Measurements from ENCODE around the gene NUDT16L1. TPM values are rescaled to one million over a fixed set of nuclear protein-coding genes. Genes with fewer than 3 reads are reported as not detected.
"Not testable (repeated sequence)": the region's sequence is repeated elsewhere in the genome, so short reads cannot be mapped to it uniquely, and the experiment has no call there.

The NUDT16L1 gene
- 28.5 and 31.2 TPM in 2 replicates for total RNA-seq

DNA sequence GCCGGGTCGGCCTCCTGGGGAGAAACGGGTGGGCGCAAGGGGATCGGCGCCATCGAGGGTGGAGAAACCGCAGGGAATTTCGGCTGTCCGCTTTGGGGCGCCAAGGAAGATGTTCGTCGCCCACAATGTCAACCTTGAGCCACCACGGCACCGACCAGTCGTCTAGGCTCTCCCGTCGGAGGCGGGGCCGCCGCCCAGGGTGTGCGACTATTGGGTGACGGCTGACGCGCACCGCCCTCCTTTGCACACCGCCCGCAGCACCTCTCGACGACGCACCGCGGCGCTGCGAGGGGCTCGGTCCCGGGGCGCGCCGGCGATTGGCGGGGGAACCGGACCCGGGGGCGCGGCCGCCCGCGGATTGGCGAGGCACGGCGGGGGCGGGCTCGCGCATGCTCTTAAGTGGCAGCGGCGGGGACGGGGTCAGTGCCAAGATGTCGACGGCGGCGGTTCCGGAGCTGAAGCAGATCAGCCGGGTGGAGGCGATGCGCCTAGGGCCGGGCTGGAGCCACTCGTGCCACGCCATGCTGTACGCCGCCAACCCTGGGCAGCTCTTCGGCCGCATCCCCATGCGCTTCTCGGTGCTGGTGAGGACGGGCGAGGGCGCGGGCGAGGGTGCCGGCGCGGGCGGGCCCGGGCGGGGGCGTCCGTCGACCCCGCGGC lies at the start of gene NUDT16L1:
TSS of gene NUDT16L1 (plus strand) at position 267 of the 660 bp plus-strand sequence. CDS start at position 432, 165 bp downstream.
- TF ChIP-seq, protein P1, sequence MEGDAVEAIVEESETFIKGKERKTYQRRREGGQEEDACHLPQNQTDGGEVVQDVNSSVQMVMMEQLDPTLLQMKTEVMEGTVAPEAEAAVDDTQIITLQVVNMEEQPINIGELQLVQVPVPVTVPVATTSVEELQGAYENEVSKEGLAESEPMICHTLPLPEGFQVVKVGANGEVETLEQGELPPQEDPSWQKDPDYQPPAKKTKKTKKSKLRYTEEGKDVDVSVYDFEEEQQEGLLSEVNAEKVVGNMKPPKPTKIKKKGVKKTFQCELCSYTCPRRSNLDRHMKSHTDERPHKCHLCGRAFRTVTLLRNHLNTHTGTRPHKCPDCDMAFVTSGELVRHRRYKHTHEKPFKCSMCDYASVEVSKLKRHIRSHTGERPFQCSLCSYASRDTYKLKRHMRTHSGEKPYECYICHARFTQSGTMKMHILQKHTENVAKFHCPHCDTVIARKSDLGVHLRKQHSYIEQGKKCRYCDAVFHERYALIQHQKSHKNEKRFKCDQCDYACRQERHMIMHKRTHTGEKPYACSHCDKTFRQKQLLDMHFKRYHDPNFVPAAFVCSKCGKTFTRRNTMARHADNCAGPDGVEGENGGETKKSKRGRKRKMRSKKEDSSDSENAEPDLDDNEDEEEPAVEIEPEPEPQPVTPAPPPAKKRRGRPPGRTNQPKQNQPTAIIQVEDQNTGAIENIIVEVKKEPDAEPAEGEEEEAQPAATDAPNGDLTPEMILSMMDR (IDR thresholded peaks at IDR 0.05; ENCODE audit: insufficient read depth, low read depth, low read length): no peak

DNA sequence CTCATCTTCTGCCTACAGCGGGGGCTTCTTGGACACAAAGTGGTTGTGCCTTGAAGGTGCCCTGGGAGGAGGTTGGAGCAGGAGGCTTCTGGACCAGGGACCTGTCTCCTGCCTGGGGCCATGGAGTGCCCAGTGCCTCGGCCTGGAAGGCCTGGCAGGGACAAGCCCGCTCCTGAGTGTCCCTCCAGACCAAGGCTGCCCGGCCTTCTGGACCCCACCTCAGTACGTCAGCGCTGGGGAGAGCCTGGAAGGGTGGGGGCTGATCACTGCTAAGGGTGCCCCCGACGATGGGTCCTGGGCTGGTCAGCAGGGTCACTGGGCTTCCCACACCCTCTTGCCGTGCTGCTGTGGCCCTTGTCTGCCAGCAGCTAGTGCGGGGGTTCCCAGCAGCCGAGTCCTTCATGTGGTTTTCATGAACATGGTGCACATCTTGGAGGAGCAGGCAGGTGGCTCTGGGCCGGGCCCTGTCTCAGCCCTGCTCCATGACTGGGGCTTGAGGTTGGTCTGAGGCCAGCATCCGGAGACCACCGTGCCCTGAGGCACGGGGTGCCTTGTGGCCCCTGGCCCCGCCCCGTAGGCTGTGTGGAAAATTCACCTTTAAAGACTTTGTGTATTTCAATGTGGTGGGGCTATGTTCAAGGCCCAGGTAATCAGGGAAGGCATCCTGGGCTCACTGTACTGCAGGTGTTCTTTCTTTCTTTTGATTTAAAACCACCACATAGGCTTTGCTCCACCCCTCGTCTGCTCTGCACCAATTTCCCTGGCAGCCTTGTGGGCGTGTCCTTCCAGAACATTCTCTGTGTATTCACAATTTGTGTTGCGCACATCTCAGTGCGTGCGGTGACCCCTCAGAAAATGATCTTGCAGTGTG lies 46.4 kb upstream of the NUDT16L1 start:
- TF ChIP-seq, protein P1 (IDR thresholded peaks at IDR 0.05; ENCODE audit: insufficient read depth, low read depth, low read length): no peak
- DNase-seq (ENCODE audit: low read depth): no peak
- H3K4me3 ChIP-seq (ENCODE audit: low read depth, low read length): no peak overlapping the region

More for the DNA sequence above, at the start of gene NUDT16L1:
- DNase-seq (ENCODE audit: low read depth): peak; percentile 92
- peak within 1 kb of the TSS; percentile 89 for H3K4me3 ChIP-seq (ENCODE audit: low read depth, low read length)

DNA sequence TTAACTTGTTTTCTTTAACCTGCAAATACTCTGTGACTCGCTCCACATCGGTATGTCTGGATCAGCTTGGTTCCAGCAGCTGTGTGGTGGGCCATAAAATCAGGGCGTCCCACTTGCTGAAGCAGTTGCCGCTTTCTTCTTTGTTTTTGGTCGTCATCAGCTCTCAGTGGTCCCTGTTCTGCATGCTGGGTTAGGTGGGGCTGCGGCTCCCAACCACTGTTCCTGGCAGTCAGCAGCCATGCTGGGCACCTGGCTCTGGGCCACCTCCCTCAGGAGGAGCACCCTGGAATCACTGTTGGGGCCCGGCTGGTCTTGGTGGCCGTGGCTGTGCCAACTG lies 45.8 kb upstream of the NUDT16L1 start:
- no peak for DNase-seq (ENCODE audit: low read depth)
- no peak overlapping the region for H3K4me3 ChIP-seq (ENCODE audit: low read depth, low read length)
- TF ChIP-seq, protein P1 (IDR thresholded peaks at IDR 0.05; ENCODE audit: insufficient read depth, low read depth, low read length): no peak

DNA sequence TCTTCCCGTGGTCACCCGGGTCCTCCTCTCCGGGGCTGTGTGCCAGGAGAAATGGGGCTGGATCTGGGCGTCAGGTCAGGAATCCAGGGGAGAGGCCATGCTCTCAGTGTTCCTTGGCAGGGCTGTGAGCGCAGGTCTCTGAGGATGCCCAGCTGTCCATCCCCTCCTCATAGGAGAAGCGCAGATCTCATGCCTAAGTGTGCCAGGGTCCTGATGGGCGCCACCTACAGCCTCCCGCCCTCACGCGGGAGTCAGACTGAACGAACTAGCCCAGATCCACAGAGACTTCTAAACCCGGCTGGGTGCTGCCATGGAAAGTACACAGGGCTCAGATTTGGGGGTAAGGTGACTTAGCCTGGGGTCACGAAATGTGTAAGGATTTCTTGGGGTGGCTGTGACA lies 44.4 kb upstream of the NUDT16L1 start:
- H3K4me3 ChIP-seq (ENCODE audit: low read depth, low read length): no peak overlapping the region
- TF ChIP-seq, protein P1 (IDR thresholded peaks at IDR 0.05; ENCODE audit: insufficient read depth, low read depth, low read length): no peak
- DNase-seq (ENCODE audit: low read depth): no peak

DNA sequence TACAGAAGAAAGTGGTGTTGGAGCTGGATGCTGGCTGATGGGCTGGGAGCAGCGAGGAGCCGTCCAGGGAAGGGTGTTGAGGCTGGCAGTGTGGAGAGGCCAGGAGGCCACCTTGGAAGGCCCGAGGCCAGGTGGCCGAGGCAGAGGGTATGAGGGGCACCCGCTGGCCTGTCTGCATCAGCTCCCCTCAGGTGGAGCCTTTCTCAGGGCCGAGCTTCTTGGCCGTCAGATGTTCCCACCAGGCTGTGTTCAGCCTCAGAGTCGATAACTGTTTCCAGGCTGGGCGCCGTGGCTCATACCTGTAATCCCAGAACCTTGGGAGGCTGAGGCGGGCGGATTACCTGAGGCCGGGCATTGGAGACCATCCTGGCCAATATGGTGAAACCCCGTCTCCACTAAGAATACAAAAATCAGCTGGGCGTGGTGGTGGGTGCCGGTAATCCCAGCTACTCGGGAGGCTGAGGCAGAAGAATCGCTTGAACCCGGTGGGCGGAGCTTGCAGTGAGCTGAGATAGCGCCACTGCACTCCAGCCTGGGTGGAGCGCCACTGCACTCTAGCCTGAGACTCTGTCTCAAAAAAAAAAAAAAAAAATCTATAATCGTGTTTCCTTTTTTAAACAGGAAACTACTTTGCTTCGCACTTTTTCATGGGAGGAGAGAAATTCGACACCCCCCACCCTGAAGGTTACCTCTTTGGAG lies 43.5 kb upstream of the NUDT16L1 start:
- DNase-seq (ENCODE audit: low read depth): no peak
- TF ChIP-seq, protein P1 (IDR thresholded peaks at IDR 0.05; ENCODE audit: insufficient read depth, low read depth, low read length): no peak
- H3K4me3 ChIP-seq (ENCODE audit: low read depth, low read length): no peak overlapping the region

DNA sequence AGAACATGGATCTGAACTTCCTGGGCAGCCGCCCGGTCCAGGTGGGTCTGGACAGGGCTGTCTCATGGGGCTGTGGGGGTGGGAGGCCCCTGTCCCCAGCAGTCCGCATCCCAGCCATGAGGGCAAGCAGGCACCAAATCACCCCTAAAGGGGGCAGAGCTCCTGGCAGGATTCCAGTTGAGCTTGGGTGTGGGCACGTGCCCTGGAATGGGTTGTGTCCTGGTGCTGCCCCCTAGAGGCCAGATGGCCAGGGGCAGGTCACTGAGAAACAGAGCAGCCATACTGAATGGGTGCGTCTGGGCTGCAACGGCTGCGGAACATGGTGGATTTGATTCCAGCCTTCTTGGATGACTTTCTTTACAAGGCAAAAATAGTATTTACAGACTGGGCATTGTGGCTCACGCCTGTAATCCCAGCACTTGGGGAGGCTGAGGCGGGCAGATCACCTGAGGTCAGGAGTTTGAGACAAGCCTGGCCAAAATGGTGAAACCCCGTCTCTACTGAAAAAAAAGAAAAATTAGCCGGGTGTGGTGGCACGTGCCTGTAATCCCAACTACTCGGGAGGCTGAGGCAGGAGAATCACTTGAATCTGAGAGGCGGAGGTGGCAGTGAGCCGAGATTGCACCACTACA lies 42.8 kb upstream of the NUDT16L1 start:
- TF ChIP-seq, protein P1 (IDR thresholded peaks at IDR 0.05; ENCODE audit: insufficient read depth, low read depth, low read length): peak; percentile 75
- DNase-seq (ENCODE audit: low read depth): peak; percentile 66
- not testable (repeated sequence) for H3K4me3 ChIP-seq (ENCODE audit: low read depth, low read length)

Data from fibroblast of villous mesenchyme (primary cell).